K562 treated with DMSO at 1 percent for 4 hours (cell line): Measurements from ENCODE around the gene RIPOR2. TPM values are rescaled to one million over a fixed set of nuclear protein-coding genes. Genes with fewer than 3 reads are reported as not detected.

ENCODE experiments used
- total RNA-seq: library from RNA; unstranded; fragments of 300-600 nt; gene quantifications from 2 replicates; pipeline ENCODE4 v1.2.3, GENCODE V29; 2022; ENCODE audit not compliant: insufficient read depth

The RIPOR2 gene
- total RNA-seq, result 1.1 TPM in 1 of 2 replicates, not detected in the other

GRCh38 chr6:24935366-24936152, at the start of gene RIPOR2:
Gene RIPOR2 (minus strand): TSS chr6:24935960. CDS start chr6:24935898, 62 bp downstream.

GRCh38 chr6:24798740-24799540, 136.8 kb downstream of the RIPOR2 start, which contains the start of gene ARMH2:
Gene ARMH2 (minus strand): TSS chr6:24798917. CDS start chr6:24798857, 60 bp downstream.

GRCh38 chr6:24774696-24775519, 160.9 kb downstream of the RIPOR2 start, which contains the start of gene GMNN:
Gene GMNN (plus strand): TSS chr6:24774937. CDS start chr6:24777247, 2,310 bp downstream.

Other genes starting within 250 kb of the RIPOR2 start
- 58.3 and 62.6 TPM in 2 replicates for gene C6orf62, start 216.8 kb downstream of the RIPOR2 start, total RNA-seq
- 123 and 132 TPM in 2 replicates for gene GMNN, start 161.0 kb downstream of the RIPOR2 start, total RNA-seq
- gene ARMH2, start 137.0 kb downstream of the RIPOR2 start, total RNA-seq, result not detected in 2 replicates